Peyer's patch (tissue), 4 donors: Measurements from ENCODE around the gene WDR5.

Experiments
- CTCF ChIP-seq, 6 experiments: fragments of 450-650 bp in 4 of 6; fragments of 200-600 bp in 2 of 6; sonication (generic) in 1 of 6; IDR thresholded peaks; one replicate each; pipeline ENCODE4 v1.5.1; 2017 to 2019; ENCODE audit warnings: antibody characterized with exemption in 6 of 6, mild to moderate bottlenecking in 3 of 6, moderate library complexity in 1 of 6
- POLR2A ChIP-seq, 2 donors: fragments of 450-650 bp; IDR thresholded peaks; one replicate each; pipeline ENCODE4 v1.5.1; 2017; ENCODE audit warnings: antibody characterized with exemption in 2 of 2, mild to moderate bottlenecking in 2 of 2, moderate library complexity in 2 of 2

GRCh38 chr9:134154262-134154701 lies 18.4 kb downstream of the WDR5 start:
- TF ChIP-seq POLR2A (IDR thresholded peaks at IDR 0.05), result no peak
- TF ChIP-seq CTCF (IDR thresholded peaks at IDR 0.05), result no peak
